ENCODE data around the gene CHFR.
"Not testable (repeated sequence)": the region's sequence is repeated elsewhere in the genome, so short reads cannot be mapped to it uniquely, and the experiment has no call there.

The CHFR gene

DNA sequence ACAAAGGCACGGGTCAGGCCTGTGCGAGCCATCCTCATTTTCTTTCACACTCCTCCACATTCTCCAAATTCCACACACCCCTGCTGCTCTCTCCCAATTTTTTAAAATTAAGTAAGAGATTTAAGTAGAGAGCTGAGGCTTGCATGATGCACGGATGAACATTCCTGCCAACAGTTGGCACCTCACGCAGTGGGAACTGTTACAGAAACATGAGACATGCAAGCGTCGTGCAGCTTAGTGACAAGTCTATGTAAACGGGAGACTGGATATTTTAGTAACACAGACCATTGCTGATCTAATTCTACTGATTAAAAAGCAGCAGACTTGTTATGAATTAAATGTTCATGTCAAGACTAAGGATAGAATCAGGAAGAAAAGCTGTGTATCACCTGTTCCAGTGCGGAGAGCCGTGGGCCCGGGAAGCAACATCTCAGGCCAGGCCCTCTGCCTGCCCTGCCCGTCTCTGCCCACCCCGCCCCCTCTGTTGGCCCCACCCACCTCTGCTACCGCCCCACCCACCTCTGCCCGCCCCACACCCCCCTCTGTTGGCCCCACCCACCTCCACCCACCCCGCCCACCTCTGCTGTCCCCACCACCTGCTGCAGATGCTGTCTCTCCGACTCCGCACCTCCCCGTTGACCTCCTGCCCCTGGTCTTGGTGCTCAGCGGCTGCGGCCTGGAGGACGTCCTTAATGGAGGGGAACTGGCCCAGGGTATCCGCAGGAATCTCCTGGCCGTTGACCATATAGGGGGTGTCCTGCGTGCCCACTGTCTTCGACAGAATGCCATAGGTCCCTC, 79.9 kb downstream of the CHFR start:
- DNase-seq, result peak in 1 of 3 donors; percentile 8

DNA sequence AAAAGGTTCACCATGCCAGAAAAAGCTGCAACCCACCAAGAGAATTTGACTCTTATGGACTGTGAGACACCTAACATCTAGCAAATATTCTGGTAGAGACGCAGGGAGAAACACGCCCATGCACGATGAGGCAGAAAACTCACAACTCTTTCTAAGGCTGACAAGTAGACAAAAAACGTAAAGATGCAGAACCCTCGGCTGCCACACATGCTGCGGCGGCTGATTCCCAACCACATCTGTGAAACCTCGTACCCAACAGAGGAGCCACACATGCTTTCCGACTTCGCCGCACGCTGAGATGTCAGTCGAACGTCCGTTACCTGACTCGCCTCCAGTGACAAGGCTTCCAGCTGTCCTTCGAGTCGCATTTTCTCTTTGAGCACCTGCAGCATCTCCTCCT, 80.5 kb downstream of the CHFR start:
- DNase-seq, result no peak

DNA sequence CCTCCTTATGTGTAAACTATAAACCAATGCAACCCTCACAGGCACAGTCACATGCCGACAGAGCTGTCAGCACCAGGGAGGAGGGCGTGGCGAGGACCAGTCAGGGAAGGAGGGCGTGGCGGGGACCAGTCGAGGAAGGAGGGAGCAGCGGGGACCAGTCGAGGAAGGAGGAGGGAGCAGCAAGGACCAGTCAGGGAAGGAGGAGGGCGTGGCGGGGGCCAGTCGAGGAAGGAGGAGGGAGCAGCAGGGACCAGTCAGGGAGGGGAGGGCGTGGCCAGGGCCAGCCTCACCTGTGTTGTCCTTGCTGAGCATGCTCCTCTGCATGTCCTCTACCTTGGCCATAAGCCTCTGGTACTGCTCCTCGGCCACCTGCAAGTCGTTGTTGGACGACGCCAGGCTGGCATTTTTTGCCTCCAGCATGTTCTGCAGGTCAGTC, 83.0 kb downstream of the CHFR start:
- DNase-seq, result no peak

DNA sequence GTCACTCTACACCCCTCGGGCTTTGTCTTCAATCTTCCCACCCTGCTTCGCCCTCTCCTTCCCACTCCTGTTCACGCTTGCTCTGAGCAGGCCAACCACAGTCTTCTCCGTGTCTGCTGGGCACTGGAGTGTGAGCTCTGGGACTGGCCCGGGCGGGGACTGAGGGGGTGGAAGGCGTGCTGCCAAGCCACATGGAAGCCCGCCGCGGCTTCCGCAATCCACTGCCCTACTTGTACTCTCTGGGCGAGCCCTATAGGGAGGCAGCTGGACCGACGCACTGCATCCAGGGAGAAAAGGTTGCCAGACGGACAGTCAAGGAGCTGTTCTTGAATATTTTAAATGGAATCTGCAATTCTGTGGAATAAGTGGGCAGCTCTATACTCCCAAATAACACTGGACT, 83.5 kb downstream of the CHFR start:
- no peak for DNase-seq

DNA sequence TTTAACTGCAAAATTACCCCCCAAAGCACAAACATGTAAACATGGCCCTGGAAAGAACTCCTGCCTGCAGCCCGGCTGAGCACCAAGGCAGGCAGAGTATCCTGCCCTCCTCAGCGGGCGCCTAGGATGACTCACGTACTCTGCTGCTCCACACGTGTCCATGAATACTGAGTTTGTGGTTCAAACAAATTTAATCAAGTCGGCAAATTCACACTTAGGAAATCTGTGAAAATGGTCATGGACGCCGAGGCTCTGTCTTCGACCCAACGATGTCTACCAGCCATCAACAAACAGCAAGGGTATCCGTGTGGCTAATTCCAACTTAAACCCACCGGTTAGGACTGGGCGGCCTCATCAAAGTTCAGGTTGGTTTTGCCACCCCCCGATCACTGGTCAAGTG, 84.3 kb downstream of the CHFR start:
- DNase-seq, result no peak

DNA sequence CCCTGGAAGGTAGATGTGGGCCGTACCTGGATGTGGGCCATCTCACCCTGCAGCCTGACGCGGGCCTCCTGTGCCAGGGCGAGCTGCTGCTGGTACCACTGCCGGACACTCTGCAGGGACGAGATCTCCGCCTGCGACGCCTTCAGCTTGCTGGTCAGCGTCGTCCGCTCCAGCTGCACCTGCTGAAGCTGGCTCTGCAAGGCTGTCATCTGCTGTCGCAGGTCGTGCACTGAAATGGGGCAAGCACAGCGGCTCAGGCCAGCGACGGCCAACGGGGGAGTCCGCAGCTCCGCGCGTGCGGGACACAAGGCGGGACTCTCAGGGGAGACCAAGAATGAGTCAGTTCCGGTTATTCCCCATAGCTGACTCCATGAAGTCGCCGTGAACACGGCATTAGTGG, 85.7 kb downstream of the CHFR start:
- no peak for DNase-seq

DNA sequence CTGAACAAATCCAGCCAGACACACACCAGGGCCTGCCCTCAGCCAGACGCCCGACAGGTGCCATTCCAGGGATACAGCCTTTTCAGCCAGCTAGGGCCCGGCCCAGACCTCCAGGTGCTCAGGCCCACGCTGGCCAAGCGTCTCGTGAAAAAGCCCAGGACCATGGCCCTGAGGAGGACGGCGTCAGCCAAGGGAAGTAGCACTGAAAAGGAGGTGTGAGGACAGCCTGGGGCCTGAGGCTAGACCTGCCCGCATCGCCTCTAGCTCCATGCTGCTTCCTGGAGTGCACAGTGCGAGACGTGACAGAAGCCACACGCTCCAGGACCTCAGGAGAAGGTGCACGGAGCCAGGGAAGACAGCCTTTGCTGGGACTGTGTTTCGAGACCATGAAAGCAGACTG, 88.6 kb downstream of the CHFR start:
- no peak for DNase-seq

DNA sequence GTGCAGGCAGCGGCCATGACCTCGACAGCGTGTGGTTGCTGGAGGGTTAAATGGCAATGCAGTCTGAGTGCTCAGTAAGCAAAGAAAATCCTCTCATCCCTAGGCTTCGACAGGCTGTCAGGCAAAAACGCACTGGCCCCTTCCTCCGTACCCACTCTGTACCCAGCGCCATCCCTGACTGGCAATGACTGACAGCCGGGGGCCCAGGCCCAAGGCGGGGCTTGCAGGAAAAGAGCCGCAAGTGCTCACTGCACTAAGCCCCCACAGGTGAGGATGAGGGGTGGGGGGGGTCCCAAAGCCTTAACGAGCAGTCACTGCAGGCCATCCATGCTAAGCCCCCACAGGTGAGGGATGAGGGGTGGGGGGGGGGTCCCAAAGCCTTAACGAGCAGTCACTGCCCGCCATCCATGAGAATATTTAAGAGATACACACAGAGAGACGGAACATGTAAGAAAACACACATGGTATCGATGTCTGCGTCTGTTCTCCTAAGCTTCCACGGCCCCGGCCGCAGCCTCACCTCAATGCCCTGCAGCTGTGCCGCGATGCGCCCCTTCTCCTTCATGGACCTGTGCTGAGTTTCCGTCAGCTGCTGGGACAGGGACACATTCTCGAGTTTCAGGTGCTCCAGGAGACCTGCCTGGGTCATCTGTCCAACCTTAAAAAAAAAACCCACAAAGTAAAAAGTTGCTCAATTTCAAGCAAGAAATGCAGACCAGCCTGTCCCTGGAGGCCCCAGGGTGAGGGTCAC, 89.4 kb downstream of the CHFR start:
- no peak for DNase-seq

DNA sequence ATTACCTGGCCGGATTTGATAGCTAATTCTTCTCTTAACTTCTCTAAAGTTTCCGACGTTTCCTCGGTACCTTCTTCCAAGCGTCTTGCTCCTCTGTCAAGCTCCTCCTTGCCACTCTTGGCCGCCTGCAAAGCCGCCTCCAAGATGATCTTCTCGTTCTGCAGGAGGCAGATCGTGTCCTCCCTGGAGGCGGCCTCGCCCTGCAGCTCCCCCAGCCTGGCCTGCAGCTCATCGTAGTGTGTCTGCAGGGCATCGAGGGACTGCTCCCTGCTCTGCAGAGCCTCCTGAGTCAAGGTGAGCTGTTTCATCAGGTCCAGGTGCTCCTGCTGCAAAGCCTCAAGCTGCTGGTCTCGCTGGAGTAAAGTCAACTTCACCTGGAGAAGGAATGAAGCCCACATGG, 91.6 kb downstream of the CHFR start:
- no peak for DNase-seq

DNA sequence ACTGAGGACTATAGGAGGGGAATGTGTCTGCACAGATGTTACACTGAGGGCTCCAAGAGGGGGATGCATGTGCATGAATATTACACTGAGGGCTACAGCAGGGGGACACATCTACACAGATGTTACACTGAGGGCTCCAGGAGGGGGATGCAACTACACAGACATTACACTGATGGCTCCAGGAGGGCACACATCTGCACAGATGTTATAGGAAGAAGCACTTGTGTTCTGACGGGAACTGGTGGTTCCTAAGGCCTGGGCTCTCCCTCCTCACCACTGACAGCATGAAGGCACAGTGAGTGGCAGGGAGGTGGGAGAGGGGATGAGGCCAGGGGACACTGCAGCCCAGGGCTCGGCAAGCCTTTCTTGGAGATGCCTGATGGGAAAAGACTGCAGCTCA, 95.5 kb downstream of the CHFR start:
- DNase-seq, result not testable (repeated sequence)

DNA sequence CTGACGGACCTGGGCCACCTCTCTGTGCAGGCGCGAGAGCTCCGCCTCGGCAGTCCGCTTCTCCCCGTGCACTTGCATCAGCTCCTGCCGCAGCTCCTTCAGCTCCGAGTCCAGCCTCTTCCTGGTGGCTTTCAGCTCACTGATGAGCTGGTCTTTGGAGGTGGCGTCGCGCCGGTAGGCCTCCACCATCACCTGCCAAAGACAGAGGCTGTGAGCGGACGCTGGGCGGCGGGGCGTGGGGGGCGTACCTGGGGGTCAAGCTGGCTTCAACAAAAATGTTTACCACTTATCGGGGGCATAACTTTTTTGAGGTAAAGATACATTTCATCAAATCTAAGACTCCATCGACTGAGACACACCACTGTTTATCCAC, 98.3 kb downstream of the CHFR start:
- no peak for DNase-seq

DNA sequence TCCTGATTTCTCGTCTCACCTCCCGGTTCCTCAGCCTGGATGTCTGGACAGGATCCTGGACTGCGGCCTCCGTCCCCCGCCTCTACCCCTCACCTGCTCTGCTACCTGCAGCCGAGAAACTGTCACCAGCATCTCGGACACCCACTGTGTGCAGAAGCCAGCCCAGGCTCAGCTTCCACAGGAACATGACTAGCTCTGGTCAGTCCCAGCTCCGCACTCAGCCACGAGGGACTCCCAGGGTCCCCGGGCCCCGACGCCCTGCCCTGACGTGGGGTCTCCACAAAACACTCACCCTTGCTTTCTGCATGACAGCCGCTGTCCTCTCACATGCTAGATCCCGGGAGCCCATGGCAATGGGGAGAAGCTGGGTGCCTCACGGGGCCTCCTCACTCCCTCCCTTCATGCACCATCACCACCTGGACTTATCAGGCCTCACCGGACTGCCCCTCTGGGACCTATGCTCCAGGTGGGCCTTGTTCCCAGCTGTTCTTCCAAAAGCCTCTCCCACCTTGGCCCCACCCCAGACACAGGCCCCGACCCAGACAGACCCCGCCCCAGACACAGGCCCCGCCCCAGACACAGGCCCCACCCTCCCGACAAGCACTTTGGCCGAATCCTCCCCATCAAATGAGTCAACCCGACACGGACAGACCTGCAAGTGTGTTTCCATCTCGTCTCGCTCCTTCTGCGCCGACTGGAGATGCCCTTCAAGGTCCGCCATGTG, 98.9 kb downstream of the CHFR start:
- DNase-seq, result peak in 1 of 3 donors; percentile 7

DNA sequence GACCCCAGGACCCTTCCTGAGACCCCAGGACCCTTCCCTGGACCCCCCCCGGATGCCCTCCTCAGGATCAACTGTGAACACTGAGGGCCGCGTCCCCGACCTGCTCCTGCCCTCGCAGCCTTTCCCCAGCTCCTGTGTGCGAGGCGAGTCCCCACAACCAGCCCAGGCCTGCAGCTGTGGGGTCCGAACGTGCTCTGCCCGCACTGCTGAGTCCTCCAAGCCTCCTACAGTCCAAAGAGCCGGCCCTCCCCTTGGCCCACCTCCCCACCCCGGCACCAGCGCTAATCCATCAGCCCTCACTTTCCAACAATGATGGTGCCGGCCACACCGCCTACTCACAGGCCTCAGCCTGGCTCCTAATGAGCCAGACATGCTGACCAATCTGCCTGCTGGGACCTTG, 99.5 kb downstream of the CHFR start:
- DNase-seq, result no peak

DNA sequence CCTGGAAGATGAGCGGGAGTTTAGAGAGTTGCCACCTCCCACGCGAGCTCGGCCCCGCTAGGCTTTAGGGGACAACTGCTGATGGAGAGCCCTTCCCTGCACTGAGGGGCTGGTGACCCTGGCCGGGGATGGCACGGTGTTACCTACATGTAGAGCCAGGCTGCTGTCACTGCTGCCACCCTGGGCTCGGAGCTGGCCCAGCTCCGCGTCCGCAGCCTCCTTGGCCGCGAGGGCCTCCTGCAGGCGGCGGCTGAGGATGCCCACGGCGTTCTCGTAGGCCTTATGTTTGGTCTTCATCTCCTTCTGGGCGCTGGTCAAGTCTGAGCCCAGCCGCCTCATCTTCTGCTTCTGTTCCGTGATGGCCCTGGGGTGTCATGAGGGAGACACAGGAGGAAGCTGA, 101.2 kb downstream of the CHFR start:
- no peak for DNase-seq

DNA sequence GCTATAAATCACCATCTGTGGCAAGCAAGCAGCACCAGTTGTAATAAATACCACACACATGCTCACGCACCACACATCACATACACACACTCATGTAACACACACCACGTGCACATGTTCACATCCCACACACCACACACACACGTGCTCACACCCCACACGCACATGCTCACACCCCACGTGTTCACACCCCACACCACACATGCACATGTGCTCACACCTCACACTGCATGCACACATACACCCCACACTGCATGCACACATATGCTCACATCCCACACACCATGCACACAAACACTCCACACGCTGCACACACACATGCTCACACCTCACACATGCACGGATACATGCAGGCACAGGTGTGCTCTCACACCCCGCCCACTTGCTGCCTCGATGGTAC, 102.8 kb downstream of the CHFR start:
- DNase-seq, result no peak

DNA sequence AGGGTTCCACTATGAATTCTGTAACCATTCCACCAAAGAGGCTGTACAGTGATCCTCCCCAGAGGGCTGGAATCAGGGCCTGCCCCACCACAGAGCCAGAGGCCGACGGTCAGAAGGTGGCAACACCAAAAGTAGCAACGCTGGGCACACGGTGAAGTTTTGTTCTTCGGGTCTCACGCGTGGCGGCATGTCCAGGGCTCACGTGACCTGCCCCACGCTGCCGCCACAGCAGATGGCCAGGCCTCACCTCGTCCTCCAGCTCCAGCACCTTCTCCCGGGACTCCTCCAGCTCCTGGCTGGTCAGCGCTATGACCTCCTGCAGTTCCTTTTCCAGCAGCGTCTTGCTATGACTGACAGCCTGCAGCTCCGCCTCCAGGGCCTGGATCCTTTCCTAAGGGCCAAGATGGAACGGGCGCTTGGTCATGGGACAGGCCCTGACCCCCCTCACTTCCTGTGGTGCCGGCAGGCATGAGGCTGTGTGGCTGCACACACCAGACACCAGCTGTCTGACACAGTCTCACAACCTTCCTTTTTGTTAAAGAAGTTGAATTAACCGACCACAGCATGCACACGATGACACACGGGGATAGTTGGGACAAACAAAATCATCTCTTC, 103.4 kb downstream of the CHFR start:
- DNase-seq, result peak; percentile 47 to 69 (median 63)

Measured in suppressor macrophage treated with lipopolysaccharide for 1 hour (primary cell).